Germinal center (tissue), 1 donor: Measurements from ENCODE around the gene SHFL.

Source experiments
- DNase-seq: peaks from one replicate; pipeline ENCODE4 v3.0.0; 2012; ENCODE audit warnings: mixed read lengths, low spot score

SHFL gene

GRCh38 chr19:10134040-10134439 is 47.9 kb downstream of the SHFL start:
- no peak for DNase-seq

DNA sequence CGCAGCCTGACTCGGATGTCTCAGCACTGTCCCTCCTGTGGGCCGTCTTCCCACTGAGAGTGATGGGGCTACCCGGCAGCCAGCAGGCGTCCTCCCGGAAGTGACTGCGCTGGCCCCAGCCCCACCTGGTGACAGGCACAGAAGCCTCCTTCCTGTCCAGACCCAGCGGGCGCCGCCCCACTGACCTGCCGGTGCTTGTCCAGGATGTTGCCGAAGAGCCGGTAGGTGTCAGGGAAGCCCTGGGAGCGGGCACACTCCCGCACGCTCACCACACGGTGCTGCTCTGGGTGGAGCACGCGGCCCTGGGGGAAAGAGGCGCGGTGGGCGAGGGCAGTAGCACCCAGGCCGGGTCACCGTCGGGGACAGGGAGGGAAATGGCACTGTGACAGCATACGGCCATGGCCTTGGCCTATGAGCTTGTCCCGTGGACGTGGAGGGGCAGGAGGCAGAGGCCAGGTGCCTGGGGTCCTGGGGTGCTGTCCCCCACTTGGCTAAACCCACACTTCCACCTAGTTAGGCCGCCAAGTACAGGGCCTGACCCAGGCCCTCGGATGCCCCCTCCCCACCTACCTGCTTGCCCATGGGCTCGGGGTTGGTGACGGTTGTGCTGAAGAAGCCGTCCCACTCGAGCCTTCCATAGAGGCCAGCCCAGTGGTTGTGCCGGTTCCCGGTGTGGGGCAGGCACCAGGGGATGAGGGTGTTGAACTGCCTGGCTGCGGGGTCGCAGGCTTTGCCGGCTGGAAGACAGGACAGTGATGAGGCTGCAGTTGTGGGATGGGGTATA is 49.6 kb downstream of the SHFL start:
- DNase-seq: no peak

GRCh38 chr19:10136936-10137335 is 50.8 kb downstream of the SHFL start:
- no peak for DNase-seq

DNA sequence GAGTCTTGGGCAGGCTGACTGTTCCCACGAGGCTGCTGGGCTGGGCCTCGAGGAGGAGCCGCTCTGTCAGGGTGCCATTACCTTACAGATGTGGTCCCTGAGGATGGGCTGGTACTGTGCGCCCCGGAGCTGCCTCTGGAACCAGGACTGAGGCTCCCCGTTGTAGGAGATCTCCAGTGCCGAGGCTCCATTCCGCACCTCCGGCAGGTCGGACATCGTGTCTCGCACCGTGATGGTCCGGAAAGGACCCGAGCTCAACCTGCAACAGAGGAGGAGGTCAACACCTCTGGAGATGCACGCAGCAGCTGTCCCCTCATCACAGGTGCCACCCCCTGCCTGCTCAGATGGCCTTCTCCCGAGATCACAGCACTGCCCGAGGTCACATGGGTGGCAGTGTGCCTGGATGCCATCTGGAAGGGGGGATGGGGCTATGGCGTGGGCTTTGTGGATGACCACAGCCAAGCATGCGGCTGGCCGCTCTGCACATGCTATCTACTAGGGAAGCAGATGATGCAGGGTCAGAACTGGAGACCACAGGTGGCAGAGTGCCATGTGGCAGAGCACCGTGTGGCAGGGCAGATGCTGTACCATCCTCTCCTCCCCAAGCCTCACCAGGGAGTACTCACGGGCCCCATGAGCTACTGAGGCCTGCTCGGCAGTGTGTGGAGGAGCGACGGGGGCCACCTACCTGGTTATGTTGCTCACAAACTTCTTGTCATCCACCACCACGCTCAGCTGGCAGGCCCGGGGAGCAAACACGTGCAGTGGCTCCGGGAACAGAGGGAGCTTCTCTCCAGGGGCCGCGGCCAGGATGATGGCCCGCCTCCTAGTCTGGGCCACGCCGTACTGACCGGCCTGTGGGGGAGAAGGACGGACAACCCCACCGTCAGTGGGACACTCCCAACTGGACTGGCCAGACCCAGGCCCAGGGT is 51.9 kb downstream of the SHFL start:
- DNase-seq: no peak

DNA sequence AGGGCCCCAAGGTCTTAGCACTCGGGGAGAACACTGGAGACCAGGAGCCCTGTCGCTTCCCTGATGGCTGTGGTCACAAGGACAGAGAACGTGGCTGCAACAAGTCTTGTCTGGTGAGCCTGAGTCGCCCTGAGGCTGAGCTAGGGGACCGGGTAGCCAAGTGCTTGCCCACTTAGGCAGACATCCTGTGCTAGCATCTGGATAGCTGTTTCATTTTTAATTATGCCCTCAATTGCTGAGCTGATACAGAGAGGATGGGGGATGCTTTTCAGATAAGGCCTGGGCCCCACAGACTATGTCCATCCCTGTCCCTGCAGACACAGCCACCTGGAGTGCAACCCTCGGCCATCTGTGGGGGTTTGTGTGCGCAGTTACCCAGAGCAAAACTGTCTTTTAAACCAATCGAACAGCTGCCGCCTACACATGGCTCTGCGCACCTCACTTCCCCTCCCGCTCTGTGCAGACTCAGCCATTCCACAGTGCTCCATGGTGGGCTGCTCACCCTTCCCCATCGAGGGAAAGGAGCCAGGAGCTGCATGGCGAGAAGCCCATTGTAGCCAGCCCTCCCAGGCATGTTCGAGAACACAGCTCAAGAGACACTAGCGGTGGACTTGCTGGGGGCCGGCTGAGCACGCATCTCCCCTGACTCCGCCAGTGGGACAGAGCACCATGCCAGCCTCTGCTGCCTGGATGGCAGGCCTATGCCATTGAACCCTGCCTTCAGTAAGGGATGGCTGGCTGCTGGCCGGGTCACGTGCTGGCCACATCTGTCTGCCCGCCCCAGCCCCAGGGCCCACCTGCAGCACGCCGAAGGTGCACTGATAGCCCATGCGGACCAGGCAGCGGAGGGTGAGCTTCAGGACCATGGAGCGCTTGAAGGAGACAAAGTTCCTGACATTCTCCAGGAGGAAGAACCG is 53.0 kb downstream of the SHFL start:
- DNase-seq: no peak

- no peak for DNase-seq
These were observed 53.8 kb downstream of the SHFL start for GRCh38 chr19:10139952-10140351.

GRCh38 chr19:10141479-10141878 is 55.4 kb downstream of the SHFL start:
- DNase-seq: no peak

- DNase-seq: no peak
These were observed 55.9 kb downstream of the SHFL start for GRCh38 chr19:10141973-10142372.
